ENCODE measurements around the gene DNAJC5. TPM values are rescaled to one million over a fixed set of nuclear protein-coding genes. Genes with fewer than 3 reads are reported as not detected.
A peak's percentile ranks its signal among the peaks of the same experiment; 100 is the strongest.
"Not testable (repeated sequence)": the region's sequence is repeated elsewhere in the genome, so short reads cannot be mapped to it uniquely, and the experiment has no call there.

DNAJC5 gene
- polyA plus RNA-seq, 6 donors from 2014 or later: 0.23 to 4.2 (median 3.3) TPM

DNA sequence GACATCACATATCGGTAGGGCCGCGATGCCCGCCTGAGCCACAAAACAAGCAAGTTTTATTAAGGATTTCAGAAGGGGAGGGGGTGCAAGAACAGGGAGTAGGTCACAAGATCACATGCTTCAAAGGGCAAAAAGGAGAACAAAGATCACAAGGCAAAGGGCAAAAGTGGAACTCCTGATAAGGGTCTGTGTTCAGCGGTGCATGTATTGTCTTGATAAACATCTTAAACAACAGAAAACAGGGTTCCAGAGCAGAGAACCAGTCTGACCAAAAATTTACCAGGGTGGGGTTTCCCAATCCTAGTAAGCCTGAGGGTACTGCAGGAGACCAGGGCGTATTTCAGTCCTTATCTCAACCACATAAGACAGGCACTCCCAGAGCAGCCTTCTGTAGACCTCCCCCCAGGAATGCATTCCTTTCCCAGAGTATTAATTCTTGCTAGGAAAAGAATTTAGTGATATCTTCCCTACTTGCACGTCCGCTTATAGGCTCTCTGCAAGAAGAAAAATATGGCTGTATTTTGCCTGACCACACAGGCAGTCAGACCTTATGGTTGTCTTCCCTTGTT lies 21.5 kb downstream of the DNAJC5 start:
- H3K4me3 Mint-ChIP-seq: peak overlapping the region in 2 of 8 donors; percentile 64 to 73
- H3K9me3 Mint-ChIP-seq: peaks cover 0 to 14% (median 7%) of the 10 kb centered on the region in 7 donors
- DNase-seq; ATAC-seq (ENCODE audit: low read depth in 2 of 2); H3K27me3 Mint-ChIP-seq; H3K36me3 Mint-ChIP-seq: not testable (repeated sequence)
- peaks cover 11 to 49% (median 47%) of the 10 kb centered on the region in 3 donors for H3K4me1 Mint-ChIP-seq
- H3K27ac Mint-ChIP-seq: peak overlapping the region in 3 of 6 donors; percentile 4 to 72 (median 43)

DNA sequence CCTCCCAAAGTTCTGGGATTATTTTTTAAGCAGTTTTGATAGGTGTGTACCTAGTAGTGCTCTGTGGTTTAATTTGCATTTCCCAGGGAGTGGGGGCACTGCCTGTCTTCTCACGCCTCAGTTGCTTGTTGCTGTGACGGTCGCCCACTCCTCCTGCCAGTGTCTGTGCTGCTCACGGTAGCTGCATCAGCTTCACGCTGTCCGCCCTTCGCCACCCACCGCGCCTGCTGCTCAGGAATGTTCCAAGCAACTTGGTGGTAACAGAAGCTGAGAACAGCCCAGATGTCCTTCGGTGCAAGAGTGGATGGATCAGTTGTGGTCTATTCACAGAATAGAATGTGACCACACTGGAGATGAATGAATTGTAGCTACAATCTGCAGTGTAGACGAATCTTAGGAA lies 22.9 kb downstream of the DNAJC5 start:
- H3K9me3 Mint-ChIP-seq: peaks cover 0 to 14% (median 7%) of the 10 kb centered on the region in 7 donors
- peaks cover 0 to 8% of the 10 kb centered on the region in 2 donors for H3K36me3 Mint-ChIP-seq
- H3K27ac Mint-ChIP-seq: peak overlapping the region in 5 of 6 donors; percentile 36 to 91 (median 81)
- ATAC-seq (ENCODE audit: low read depth in 2 of 2) (peak; percentile 55 to 75), DNase-seq (no peak)
- H3K4me3 Mint-ChIP-seq: peak overlapping the region in 7 of 8 donors; percentile 32 to 85 (median 61)
- no peaks in the 10 kb centered on the region for H3K27me3 Mint-ChIP-seq
- peaks cover 11 to 43% (median 40%) of the 10 kb centered on the region in 3 donors for H3K4me1 Mint-ChIP-seq

DNA sequence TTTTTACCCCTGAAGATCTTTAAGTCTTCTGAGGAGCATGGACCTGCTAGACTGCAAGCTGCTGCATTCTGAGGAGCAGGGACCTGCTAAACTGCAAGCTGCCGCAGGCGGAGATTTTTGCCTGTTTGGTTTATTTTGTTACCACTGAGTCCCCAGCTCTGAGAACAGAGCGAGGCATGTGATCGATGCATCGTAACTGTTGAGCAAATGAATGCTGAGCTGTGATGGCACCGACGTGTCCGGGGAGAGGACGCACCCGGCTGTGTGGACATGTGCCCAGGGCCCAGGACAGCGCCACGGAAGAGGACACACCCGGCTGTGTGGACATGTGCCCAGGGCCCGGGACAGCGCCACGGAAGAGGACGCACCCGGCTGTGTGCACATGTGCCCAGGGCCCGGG lies 24.2 kb downstream of the DNAJC5 start:
- H3K36me3 Mint-ChIP-seq: peaks cover 0 to 8% of the 10 kb centered on the region in 2 donors
- DNase-seq (no peak), ATAC-seq (ENCODE audit: low read depth in 2 of 2) (no peak)
- peak overlapping the region in 3 of 6 donors; percentile 47 to 90 (median 47) for H3K27ac Mint-ChIP-seq
- H3K4me1 Mint-ChIP-seq: peaks cover 10 to 36% (median 33%) of the 10 kb centered on the region in 3 donors
- no peaks in the 10 kb centered on the region for H3K27me3 Mint-ChIP-seq
- H3K4me3 Mint-ChIP-seq: peak overlapping the region in 2 of 8 donors; percentile 34 to 36
- H3K9me3 Mint-ChIP-seq: peaks cover 0 to 14% (median 7%) of the 10 kb centered on the region in 7 donors

DNA sequence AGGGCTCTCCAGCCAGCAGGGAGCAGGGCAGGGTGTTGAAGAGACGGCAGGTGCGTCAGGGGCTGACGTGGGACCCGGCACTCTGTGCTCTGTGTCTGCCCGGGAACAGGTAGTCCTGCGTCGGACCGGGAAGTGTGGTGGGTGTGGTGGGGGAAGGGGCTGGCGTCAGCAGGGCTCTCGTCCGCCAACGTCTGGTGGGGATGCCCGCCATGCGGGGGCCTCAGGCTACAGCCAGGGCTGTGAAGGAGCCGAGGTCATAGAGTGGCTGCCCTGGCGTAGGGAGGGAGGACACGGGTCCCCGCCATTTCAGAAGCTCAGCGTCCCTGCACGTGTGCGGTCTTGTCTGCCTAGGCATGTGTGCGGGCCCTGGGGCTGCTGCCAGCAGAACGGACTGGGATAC lies 25.3 kb downstream of the DNAJC5 start:
- peaks cover 0 to 8% of the 10 kb centered on the region in 2 donors for H3K36me3 Mint-ChIP-seq
- H3K4me3 Mint-ChIP-seq: no peak overlapping the region
- peak overlapping the region in 1 of 6 donors; percentile 84 for H3K27ac Mint-ChIP-seq
- no peak for ATAC-seq (ENCODE audit: low read depth in 2 of 2)
- peaks cover 10 to 36% (median 32%) of the 10 kb centered on the region in 3 donors for H3K4me1 Mint-ChIP-seq
- DNase-seq: no peak
- peaks cover 0 to 14% (median 7%) of the 10 kb centered on the region in 7 donors for H3K9me3 Mint-ChIP-seq
- no peaks in the 10 kb centered on the region for H3K27me3 Mint-ChIP-seq

DNA sequence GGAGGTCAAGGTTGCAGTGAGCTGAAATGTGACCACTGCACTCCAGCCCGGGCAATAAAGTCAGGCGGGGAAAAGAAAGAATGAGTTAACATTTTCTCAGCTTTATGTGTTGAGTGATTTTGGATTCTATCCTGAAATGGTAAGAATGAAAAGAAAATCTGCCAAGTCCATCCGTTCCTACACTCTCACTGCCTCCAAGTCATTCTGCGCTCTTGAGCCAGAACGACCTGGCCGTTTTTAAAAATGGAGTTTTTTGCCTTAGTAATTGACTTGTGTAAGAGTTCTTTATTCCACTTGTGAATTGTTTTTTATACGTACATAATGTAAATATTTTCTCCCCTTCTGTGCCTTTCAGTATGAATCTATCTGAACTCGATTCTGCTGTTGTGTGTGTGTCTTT lies 28.7 kb downstream of the DNAJC5 start:
- Mint-ChIP-seq H3K9me3 (no peaks in the 10 kb centered on the region), H3K4me3 (no peak overlapping the region), H3K36me3 (peaks cover 0 to 2% of the 10 kb centered on the region in 2 donors), H3K4me1 (peaks cover 8 to 19% (median 13%) of the 10 kb centered on the region in 3 donors), H3K27ac (peak overlapping the region in 2 of 6 donors; percentile 3 to 26), H3K27me3 (no peaks in the 10 kb centered on the region)
- ATAC-seq (ENCODE audit: low read depth in 2 of 2) (no peak), DNase-seq (no peak)

DNA sequence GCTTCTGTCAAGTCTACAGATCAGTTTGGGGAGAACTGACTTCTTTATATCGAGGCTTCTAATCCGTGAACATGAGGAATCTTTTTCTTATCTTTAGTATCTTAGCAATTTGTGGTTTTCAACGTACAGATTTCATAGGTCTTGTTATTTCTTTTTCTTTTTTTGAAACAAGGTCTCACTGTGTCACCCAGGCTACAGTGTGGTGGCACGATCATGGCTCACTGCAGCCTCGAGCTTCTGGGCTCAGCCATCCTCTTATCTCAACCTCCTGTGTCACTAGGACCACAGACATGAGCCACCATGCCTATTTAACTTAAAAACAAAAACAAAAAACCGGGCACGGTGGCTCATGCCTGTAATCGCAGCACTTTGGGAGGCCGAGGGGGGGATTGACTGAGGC lies 29.3 kb downstream of the DNAJC5 start:
- Mint-ChIP-seq H3K36me3 (peaks cover 0 to 6% of the 10 kb centered on the region in 2 donors), H3K27me3 (no peaks in the 10 kb centered on the region), H3K4me1 (peaks cover 8 to 14% (median 8%) of the 10 kb centered on the region in 3 donors), H3K4me3 (no peak overlapping the region), H3K9me3 (no peaks in the 10 kb centered on the region), H3K27ac (peak overlapping the region in 1 of 6 donors; percentile 26)
- ATAC-seq (ENCODE audit: low read depth in 2 of 2) (no peak), DNase-seq (no peak)

DNA sequence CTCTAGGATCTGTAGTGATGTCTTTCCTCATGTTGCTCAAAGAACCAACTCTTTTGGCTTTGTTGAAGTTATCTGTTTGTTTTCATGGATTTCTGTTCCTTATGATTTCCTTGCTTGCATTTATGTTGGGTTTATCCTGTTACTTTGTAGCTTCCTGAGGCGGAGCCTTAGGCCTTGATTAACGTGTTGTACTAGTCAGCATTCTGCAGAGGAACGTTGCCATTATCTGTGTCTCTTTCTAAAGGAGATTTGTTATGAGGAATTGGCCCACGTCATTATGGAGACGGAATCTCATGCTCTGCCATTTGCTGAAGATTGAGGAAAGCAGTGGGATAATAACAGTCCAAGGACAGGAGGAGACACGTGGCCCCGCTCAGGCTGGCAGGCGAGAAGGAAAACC lies 31.4 kb downstream of the DNAJC5 start:
- Mint-ChIP-seq H3K4me1 (peaks cover 8 to 14% (median 14%) of the 10 kb centered on the region in 3 donors), H3K27ac (no peak overlapping the region), H3K4me3 (no peak overlapping the region), H3K36me3 (peaks cover 0 to 15% of the 10 kb centered on the region in 2 donors), H3K27me3 (no peaks in the 10 kb centered on the region), H3K9me3 (no peaks in the 10 kb centered on the region)
- ATAC-seq (ENCODE audit: low read depth in 2 of 2): no peak
- DNase-seq: no peak

DNA sequence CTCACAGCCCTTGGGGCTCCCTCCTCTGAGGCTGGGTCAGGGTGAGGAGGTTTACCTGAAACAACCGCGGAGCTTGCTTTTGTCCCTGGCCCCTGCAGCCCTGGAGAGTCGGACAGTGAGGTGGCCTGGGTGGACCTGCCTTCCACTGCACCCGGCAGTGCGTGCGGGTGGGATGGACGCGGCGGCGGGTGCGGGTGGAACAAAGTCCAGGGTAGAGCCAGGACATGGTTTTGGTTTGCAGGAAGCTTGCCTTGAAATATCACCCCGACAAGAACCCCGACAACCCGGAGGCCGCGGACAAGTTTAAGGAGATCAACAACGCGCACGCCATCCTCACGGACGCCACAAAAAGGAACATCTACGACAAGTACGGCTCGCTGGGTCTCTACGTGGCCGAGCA lies 34.1 kb downstream of the DNAJC5 start:
- DNase-seq: no peak
- H3K4me1 Mint-ChIP-seq: peaks cover 4 to 14% (median 14%) of the 10 kb centered on the region in 3 donors
- H3K9me3 Mint-ChIP-seq: no peaks in the 10 kb centered on the region

DNA sequence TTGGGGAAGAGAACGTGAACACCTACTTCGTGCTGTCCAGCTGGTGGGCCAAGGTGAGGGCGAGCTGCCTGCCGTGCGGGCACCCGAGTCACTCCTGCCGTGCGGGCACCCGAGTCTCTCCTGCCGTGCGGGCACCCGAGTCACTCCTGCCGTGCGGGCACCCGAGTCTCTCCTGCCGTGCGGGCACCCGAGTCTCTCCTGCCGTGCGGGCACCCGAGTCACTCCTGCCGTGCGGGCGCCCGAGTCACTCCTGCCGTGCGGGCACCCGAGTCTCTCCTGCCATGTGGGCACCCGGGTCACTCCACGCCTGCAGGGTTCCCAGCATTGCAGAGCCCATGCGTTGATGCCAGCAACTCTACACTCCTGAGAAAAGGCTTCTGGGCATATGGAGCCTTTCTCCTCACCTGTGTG lies 34.6 kb downstream of the DNAJC5 start:
- H3K27me3 Mint-ChIP-seq; ATAC-seq (ENCODE audit: low read depth in 2 of 2); H3K27ac Mint-ChIP-seq; DNase-seq; H3K9me3 Mint-ChIP-seq: not testable (repeated sequence)
- peaks cover 4 to 14% (median 14%) of the 10 kb centered on the region in 3 donors for H3K4me1 Mint-ChIP-seq
- peaks cover 0 to 22% of the 10 kb centered on the region in 2 donors for H3K36me3 Mint-ChIP-seq
- peak overlapping the region in 1 of 8 donors; percentile 12 for H3K4me3 Mint-ChIP-seq

More for the DNA sequence above, 34.1 kb downstream of the DNAJC5 start:
- Mint-ChIP-seq H3K4me3 (no peak overlapping the region), H3K27me3 (no peaks in the 10 kb centered on the region), H3K27ac (no peak overlapping the region), H3K36me3 (peaks cover 0 to 22% of the 10 kb centered on the region in 2 donors)
- no peak for ATAC-seq (ENCODE audit: low read depth in 2 of 2)

DNA sequence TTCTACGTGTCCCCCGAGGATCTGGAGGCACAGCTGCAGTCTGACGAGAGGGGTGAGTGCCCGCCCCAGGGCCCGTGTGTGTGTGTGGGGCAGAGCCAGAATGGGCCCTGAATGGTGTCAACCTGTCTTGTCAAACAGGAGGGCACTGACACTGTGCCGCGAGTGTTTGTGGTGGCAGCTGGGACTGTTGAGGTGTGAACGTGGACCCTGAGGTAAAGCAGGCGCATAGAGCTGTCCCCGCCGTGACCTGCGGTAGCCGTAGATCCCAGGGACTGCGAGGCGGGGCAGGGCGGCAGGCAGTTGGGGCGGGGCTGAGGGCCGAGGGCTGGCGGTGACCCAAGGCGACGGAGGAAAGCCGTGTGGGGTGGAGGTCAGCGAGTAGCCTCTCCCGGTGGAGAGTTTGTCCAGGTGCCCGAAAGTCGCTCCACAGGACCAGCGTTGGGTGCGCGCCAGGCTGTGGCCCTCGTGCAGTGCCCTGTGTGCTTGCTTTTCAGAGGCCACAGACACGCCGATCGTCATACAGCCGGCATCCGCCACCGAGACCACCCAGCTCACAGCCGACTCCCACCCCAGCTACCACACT lies 36.1 kb downstream of the DNAJC5 start:
- ATAC-seq (ENCODE audit: low read depth in 2 of 2) (no peak), DNase-seq (no peak)
- Mint-ChIP-seq H3K4me1 (peaks cover 4 to 10% (median 7%) of the 10 kb centered on the region in 3 donors), H3K36me3 (peaks cover 7 to 22% of the 10 kb centered on the region in 2 donors), H3K27me3 (no peaks in the 10 kb centered on the region), H3K27ac (no peak overlapping the region), H3K4me3 (peak overlapping the region in 1 of 8 donors; percentile 56), H3K9me3 (no peaks in the 10 kb centered on the region)

DNA sequence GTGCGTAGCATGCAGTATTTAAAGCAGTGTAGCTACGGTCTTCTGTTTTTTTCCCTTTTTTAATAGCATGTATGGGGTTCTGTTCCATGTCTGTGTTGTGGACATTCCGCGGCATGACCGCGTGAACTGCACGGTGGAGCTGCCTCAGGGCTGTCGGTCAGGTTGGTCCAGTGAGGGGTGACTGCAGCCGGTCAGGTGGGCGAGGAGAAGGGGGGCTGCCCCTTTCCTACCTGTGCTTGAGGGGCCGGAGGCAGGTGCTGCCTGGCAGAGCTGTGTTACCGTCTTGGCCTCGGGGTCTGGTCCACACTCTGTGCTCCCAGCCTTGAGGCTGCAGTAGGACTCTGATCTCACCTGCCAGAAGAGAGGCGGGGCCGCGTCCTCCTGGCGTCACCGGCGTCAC lies 36.8 kb downstream of the DNAJC5 start:
- H3K27ac Mint-ChIP-seq: no peak overlapping the region
- H3K36me3 Mint-ChIP-seq: peaks cover 10 to 22% of the 10 kb centered on the region in 2 donors
- H3K9me3 Mint-ChIP-seq: no peaks in the 10 kb centered on the region
- H3K4me1 Mint-ChIP-seq: peaks cover 4 to 7% (median 7%) of the 10 kb centered on the region in 3 donors
- no peak overlapping the region for H3K4me3 Mint-ChIP-seq
- ATAC-seq (ENCODE audit: low read depth in 2 of 2) (no peak), DNase-seq (no peak)
- H3K27me3 Mint-ChIP-seq: no peaks in the 10 kb centered on the region

DNA sequence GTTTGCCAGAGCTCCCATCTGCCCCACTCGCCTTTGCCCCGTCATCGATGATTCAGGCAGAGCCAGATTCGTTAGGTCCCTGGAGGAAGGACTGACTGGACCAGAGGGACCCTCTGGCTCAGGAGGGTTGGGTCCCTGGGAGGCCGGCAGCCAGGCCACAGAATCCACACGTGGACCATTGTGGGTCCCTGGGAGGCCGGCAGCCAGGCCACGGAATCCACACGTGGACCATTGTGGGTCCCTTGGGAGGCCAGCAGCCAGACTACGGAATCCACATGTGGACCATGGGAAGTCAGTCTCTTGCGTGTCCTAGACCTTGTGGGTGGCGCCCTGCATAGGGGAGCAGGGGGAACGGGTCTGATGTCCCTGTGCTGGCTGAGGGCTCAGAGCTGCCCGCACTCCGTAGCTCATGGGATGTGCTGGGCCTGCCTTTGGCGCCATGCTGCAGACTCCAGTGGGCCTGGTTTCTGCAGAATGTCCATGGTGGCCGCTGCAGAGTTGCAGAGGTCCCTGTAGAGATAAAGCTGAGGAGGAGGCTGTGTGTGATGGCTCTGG lies 37.8 kb downstream of the DNAJC5 start:
- H3K27me3 Mint-ChIP-seq: no peaks in the 10 kb centered on the region
- H3K4me3 Mint-ChIP-seq: no peak overlapping the region
- peaks cover 10 to 22% of the 10 kb centered on the region in 2 donors for H3K36me3 Mint-ChIP-seq
- H3K4me1 Mint-ChIP-seq: peaks cover 4 to 7% (median 7%) of the 10 kb centered on the region in 3 donors
- no peaks in the 10 kb centered on the region for H3K9me3 Mint-ChIP-seq
- ATAC-seq (ENCODE audit: low read depth in 2 of 2) (no peak), DNase-seq (no peak)
- no peak overlapping the region for H3K27ac Mint-ChIP-seq

DNA sequence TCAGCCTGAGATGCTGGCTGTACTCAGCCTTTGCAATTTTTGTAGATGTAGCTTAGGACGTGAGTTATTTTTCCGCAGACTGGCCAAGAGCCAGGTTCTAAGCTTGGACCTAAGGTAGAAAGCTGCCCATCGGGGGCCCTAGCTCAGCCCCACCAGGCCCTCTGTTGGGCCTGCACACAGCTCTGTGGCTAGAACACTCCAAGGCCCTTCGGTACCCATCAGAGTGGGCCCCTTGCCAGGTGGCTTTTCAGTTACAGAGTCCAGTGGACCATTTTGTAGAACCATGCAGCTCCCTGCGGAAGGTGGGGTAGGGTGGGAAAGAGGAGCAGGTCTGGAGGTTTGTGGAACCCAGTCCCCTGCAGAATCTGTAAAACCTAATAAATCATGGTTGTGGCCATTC lies 38.7 kb downstream of the DNAJC5 start:
- ATAC-seq (ENCODE audit: low read depth in 2 of 2) (no peak), DNase-seq (no peak)
- Mint-ChIP-seq H3K36me3 (peaks cover 10 to 20% of the 10 kb centered on the region in 2 donors), H3K27ac (no peak overlapping the region), H3K27me3 (no peaks in the 10 kb centered on the region), H3K4me1 (peaks cover 6 to 7% (median 7%) of the 10 kb centered on the region in 3 donors), H3K4me3 (no peak overlapping the region), H3K9me3 (no peaks in the 10 kb centered on the region)
